ENCODE results near the gene WDR41.
A peak's percentile ranks its signal among the peaks of the same experiment; 100 is the strongest.
"Not testable (repeated sequence)": the region's sequence is repeated elsewhere in the genome, so short reads cannot be mapped to it uniquely, and the experiment has no call there.

Gene WDR41

GRCh38 chr5:77402796-77403195 lies 89.3 kb downstream of the WDR41 start:
- no peak for DNase-seq (ENCODE audit: low read depth)

GRCh38 chr5:77400645-77401044 lies 91.5 kb downstream of the WDR41 start:
- peak; percentile 89 for DNase-seq (ENCODE audit: low read depth)

GRCh38 chr5:77398896-77399295 lies 93.2 kb downstream of the WDR41 start:
- peak; percentile 87 for DNase-seq (ENCODE audit: low read depth)

- DNase-seq (ENCODE audit: low read depth) = no peak
Measured at GRCh38 chr5:77398458-77398857, 93.7 kb downstream of the WDR41 start.

- peak; percentile 49 for DNase-seq (ENCODE audit: low read depth)
Measured at GRCh38 chr5:77397686-77398292, 94.3 kb downstream of the WDR41 start.

GRCh38 chr5:77396017-77396416 lies 96.1 kb downstream of the WDR41 start:
- DNase-seq (ENCODE audit: low read depth) = no peak

GRCh38 chr5:77394064-77394715 lies 97.9 kb downstream of the WDR41 start:
- no peak for DNase-seq (ENCODE audit: low read depth)

GRCh38 chr5:77391240-77391765 lies 100.8 kb downstream of the WDR41 start:
- no peak for DNase-seq (ENCODE audit: low read depth)

GRCh38 chr5:77390795-77391194 lies 101.3 kb downstream of the WDR41 start:
- peak; percentile 83 for DNase-seq (ENCODE audit: low read depth)

GRCh38 chr5:77390221-77390620 lies 101.9 kb downstream of the WDR41 start:
- no peak for DNase-seq (ENCODE audit: low read depth)

- no peak for DNase-seq (ENCODE audit: low read depth)
Measured at GRCh38 chr5:77389746-77390145, 102.4 kb downstream of the WDR41 start.

GRCh38 chr5:77386340-77386739 lies 105.8 kb downstream of the WDR41 start:
- DNase-seq (ENCODE audit: low read depth) = not testable (repeated sequence)

GRCh38 chr5:77383336-77383735 lies 108.8 kb downstream of the WDR41 start:
- peak; percentile 64 for DNase-seq (ENCODE audit: low read depth)

Data from EH (cell line).